Endothelial cell of umbilical vein (primary cell): ENCODE data around the gene GRIN3A.

Experiments used
- EZH2 ChIP-seq: IDR thresholded peaks from 2 replicates; pipeline ENCODE4 v1.6.1; 2012; ENCODE audit warnings: borderline replicate concordance, low read depth, mild to moderate bottlenecking, moderate library complexity, low read length, inconsistent platforms; ENCODE audit not compliant: severe bottlenecking
- TF ChIP-seq, protein P1 (sequence below), 2 donors: IDR thresholded peaks; 1 replicate in 1 of 2; 2 replicates in 1 of 2; pipeline ENCODE4 v1.5.1; 2011; ENCODE audit warnings: low read length in 2 of 2, mild to moderate bottlenecking in 2 of 2, moderate library complexity in 2 of 2, control low read depth in 1 of 2, inconsistent platforms in 1 of 2, low read depth in 1 of 2; ENCODE audit not compliant: insufficient read depth in 1 of 2; ENCODE audit errors: extremely low read depth in 1 of 2

DNA sequence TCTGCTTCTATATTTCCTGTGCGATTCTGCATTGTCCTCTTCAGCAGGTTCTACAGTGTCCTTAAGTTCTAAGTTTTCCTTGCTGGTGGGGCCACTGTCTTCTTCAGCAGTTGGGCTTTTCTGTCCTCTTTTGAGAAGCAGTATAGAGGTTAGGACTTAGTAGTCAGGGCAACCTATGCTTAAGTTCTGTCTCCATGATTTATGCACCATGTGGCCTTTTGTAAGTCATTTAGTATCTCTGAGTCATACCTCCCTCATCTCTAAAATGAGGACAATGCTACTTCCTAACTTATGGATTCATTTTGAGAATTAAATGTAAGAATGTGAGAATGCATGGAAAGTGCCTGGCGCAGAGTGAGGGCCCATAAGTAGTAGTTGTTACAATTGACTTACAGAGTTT is 46.8 kb downstream of the GRIN3A start:
- TF ChIP-seq, protein P1, sequence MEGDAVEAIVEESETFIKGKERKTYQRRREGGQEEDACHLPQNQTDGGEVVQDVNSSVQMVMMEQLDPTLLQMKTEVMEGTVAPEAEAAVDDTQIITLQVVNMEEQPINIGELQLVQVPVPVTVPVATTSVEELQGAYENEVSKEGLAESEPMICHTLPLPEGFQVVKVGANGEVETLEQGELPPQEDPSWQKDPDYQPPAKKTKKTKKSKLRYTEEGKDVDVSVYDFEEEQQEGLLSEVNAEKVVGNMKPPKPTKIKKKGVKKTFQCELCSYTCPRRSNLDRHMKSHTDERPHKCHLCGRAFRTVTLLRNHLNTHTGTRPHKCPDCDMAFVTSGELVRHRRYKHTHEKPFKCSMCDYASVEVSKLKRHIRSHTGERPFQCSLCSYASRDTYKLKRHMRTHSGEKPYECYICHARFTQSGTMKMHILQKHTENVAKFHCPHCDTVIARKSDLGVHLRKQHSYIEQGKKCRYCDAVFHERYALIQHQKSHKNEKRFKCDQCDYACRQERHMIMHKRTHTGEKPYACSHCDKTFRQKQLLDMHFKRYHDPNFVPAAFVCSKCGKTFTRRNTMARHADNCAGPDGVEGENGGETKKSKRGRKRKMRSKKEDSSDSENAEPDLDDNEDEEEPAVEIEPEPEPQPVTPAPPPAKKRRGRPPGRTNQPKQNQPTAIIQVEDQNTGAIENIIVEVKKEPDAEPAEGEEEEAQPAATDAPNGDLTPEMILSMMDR (IDR thresholded peaks at IDR 0.05; ENCODE audit: extremely low read depth in 1 of 2, insufficient read depth in 1 of 2, low read depth in 1 of 2, low read length in 2 of 2) = no peak
- TF ChIP-seq EZH2 = no peak
